WTC11 (cell line): ENCODE results near the gene RUSF1. TPM values are rescaled to one million over a fixed set of nuclear protein-coding genes. Genes with fewer than 3 reads are reported as not detected.
"Not testable (repeated sequence)": the region's sequence is repeated elsewhere in the genome, so short reads cannot be mapped to it uniquely, and the experiment has no call there.

Experiments used
- ATAC-seq: fragments of 200-7000 bp; cut with Tn5 transposase; 2 replicates; pipeline ENCODE4 v1.10.0; 2021; ENCODE audit warnings: mild to moderate bottlenecking, moderate library complexity
- CTCF ChIA-PET: fragments of 300-600 bp; sonication (Branson Sonifier 250); formaldehyde crosslinking; loops from one replicate; lab custom pipeline; 2021; ENCODE audit warnings: antibody characterized with exemption; lab: Charles Lee
- POLR2A ChIA-PET: fragments of 350-600 bp; sonication (Branson Sonifier 250); formaldehyde crosslinking; loops from one replicate; lab custom pipeline; 2021; ENCODE audit warnings: antibody characterized with exemption; lab: Charles Lee
- DNase-seq: peaks from one replicate; pipeline ENCODE4 v3.0.0; 2021; ENCODE audit warnings: low spot score
- H3K27ac Mint-ChIP-seq: 2 replicates; pipeline ENCODE4 v1.8.0; 2021; ENCODE audit warnings: mixed read lengths
- H3K27me3 Mint-ChIP-seq: 2 replicates; pipeline ENCODE4 v1.8.0; 2021; ENCODE audit warnings: low read depth, mild to moderate bottlenecking, moderate library complexity, mixed read lengths
- H3K36me3 Mint-ChIP-seq: 2 replicates; pipeline ENCODE4 v1.8.0; 2021; ENCODE audit warnings: mixed read lengths
- H3K4me1 Mint-ChIP-seq: 2 replicates; pipeline ENCODE4 v1.8.0; 2022; ENCODE audit warnings: mixed read lengths
- H3K4me3 Mint-ChIP-seq: 2 replicates; pipeline ENCODE4 v1.8.0; 2021; ENCODE audit warnings: mild to moderate bottlenecking, moderate library complexity, mixed read lengths
- H3K9me3 Mint-ChIP-seq: 2 replicates; pipeline ENCODE4 v1.8.0; 2021; ENCODE audit warnings: mixed read lengths
- ATF1 ChIP-seq: sonication (generic); formaldehyde crosslinking; IDR thresholded peaks from 2 replicates; pipeline ENCODE4 v1.8.1; 2023; ENCODE audit warnings: mild to moderate bottlenecking, moderate library complexity, missing genetic modification reagents
- ATF3 ChIP-seq: sonication (generic); formaldehyde crosslinking; conservative IDR thresholded peaks from 2 replicates; pipeline ENCODE4 v1.8.1; 2022; ENCODE audit warnings: mild to moderate bottlenecking, missing genetic modification reagents
- CBFB ChIP-seq: sonication (generic); formaldehyde crosslinking; IDR thresholded peaks from 2 replicates; pipeline ENCODE4 v1.8.1; 2022; ENCODE audit warnings: mild to moderate bottlenecking, low read depth, missing genetic modification reagents
- CREB1 ChIP-seq: sonication (generic); formaldehyde crosslinking; IDR thresholded peaks from 2 replicates; pipeline ENCODE4 v1.8.0; 2023; ENCODE audit warnings: mild to moderate bottlenecking, missing genetic modification reagents
- ESRRA ChIP-seq: sonication (generic); formaldehyde crosslinking; IDR thresholded peaks from 2 replicates; pipeline ENCODE4 v1.8.1; 2022; ENCODE audit warnings: mild to moderate bottlenecking, missing genetic modification reagents, borderline replicate concordance
- FOXP4 ChIP-seq: sonication (generic); formaldehyde crosslinking; IDR thresholded peaks from 2 replicates; pipeline ENCODE4 v1.8.0; 2022; ENCODE audit warnings: mild to moderate bottlenecking, missing genetic modification reagents
- MXD4 ChIP-seq: fragments of 250-450 bp; sonication (Bioruptor Pico); IDR thresholded peaks from 2 replicates; pipeline ENCODE4 v1.8.0; 2021; ENCODE audit warnings: mild to moderate bottlenecking, moderate library complexity, borderline replicate concordance
- PRRX2 ChIP-seq: fragments of 250-450 bp; sonication (Bioruptor Pico); IDR thresholded peaks from 2 replicates; pipeline ENCODE4 v1.8.0; 2021; ENCODE audit warnings: mild to moderate bottlenecking
- TEAD1 ChIP-seq: sonication (generic); formaldehyde crosslinking; IDR thresholded peaks from 2 replicates; pipeline ENCODE4 v1.8.0; 2022; ENCODE audit warnings: mild to moderate bottlenecking, missing genetic modification reagents
- ZNF425 ChIP-seq: fragments of 250-450 bp; sonication (Bioruptor Pico); conservative IDR thresholded peaks from 2 replicates; pipeline ENCODE4 v1.9.0; 2021; ENCODE audit warnings: mild to moderate bottlenecking
- total RNA-seq: library from RNA; stranded (reverse); gene quantifications from 3 replicates; pipeline ENCODE4 v1.2.3, GENCODE V29; 2021
- TF ChIP-seq, protein P1 (sequence below): sonication (generic); formaldehyde crosslinking; IDR thresholded peaks from 2 replicates; pipeline ENCODE4 v1.8.0; 2022; ENCODE audit warnings: mild to moderate bottlenecking, missing genetic modification reagents
- TF ChIP-seq, protein P2 (sequence below): sonication (generic); formaldehyde crosslinking; IDR thresholded peaks from 2 replicates; pipeline ENCODE4 v1.8.1; 2023; ENCODE audit warnings: mild to moderate bottlenecking, missing genetic modification reagents, borderline replicate concordance
- TF ChIP-seq, protein P3 (sequence below): sonication (generic); formaldehyde crosslinking; IDR thresholded peaks from 2 replicates; pipeline ENCODE4 v1.8.0; 2023; ENCODE audit warnings: missing genetic modification reagents
- TF ChIP-seq, protein P4 (sequence below): fragments of 250-450 bp; sonication (Bioruptor Pico); IDR thresholded peaks from 2 replicates; pipeline ENCODE4 v1.9.0; 2021; ENCODE audit warnings: mild to moderate bottlenecking

Gene RUSF1
- total RNA-seq, 1 experiment from 2014 or later = 35.9 TPM

- POLR2A ChIA-PET = no interaction called here
- no peak for ATAC-seq
Observed at GRCh38 chr16:31525113-31525512, 16.9 kb upstream of the RUSF1 start.

GRCh38 chr16:31523768-31524167 is 15.6 kb upstream of the RUSF1 start:
- ATAC-seq, DNase-seq, H3K9me3 Mint-ChIP-seq, POLR2A ChIA-PET, H3K27ac Mint-ChIP-seq, H3K36me3 Mint-ChIP-seq, CTCF ChIA-PET, H3K4me3 Mint-ChIP-seq: not testable (repeated sequence)
- Mint-ChIP-seq H3K4me1 (peaks cover 17% of the 10 kb centered on the region), H3K27me3 (peaks cover 19% of the 10 kb centered on the region)

More at GRCh38 chr16:31525113-31525512, 16.9 kb upstream of the RUSF1 start:
- DNase-seq = no peak
- TF ChIP-seq TEAD1 (CRISPR knock-in tag) (no peak), PRRX2 (CRISPR knock-in tag) (no peak), ESRRA (CRISPR knock-in tag) (no peak), ZNF425 (CRISPR knock-in tag) (no peak), ATF3 (CRISPR knock-in tag) (no peak), CBFB (CRISPR knock-in tag) (no peak), FOXP4 (CRISPR knock-in tag) (no peak), CREB1 (CRISPR knock-in tag) (no peak), ATF1 (no peak), MXD4 (CRISPR knock-in tag) (no peak)
- TF ChIP-seq, protein P1, sequence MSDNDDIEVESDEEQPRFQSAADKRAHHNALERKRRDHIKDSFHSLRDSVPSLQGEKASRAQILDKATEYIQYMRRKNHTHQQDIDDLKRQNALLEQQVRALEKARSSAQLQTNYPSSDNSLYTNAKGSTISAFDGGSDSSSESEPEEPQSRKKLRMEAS = no peak
- TF ChIP-seq, protein P2, sequence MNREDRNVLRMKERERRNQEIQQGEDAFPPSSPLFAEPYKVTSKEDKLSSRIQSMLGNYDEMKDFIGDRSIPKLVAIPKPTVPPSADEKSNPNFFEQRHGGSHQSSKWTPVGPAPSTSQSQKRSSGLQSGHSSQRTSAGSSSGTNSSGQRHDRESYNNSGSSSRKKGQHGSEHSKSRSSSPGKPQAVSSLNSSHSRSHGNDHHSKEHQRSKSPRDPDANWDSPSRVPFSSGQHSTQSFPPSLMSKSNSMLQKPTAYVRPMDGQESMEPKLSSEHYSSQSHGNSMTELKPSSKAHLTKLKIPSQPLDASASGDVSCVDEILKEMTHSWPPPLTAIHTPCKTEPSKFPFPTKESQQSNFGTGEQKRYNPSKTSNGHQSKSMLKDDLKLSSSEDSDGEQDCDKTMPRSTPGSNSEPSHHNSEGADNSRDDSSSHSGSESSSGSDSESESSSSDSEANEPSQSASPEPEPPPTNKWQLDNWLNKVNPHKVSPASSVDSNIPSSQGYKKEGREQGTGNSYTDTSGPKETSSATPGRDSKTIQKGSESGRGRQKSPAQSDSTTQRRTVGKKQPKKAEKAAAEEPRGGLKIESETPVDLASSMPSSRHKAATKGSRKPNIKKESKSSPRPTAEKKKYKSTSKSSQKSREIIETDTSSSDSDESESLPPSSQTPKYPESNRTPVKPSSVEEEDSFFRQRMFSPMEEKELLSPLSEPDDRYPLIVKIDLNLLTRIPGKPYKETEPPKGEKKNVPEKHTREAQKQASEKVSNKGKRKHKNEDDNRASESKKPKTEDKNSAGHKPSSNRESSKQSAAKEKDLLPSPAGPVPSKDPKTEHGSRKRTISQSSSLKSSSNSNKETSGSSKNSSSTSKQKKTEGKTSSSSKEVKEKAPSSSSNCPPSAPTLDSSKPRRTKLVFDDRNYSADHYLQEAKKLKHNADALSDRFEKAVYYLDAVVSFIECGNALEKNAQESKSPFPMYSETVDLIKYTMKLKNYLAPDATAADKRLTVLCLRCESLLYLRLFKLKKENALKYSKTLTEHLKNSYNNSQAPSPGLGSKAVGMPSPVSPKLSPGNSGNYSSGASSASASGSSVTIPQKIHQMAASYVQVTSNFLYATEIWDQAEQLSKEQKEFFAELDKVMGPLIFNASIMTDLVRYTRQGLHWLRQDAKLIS (CRISPR knock-in tag) = no peak
- TF ChIP-seq, protein P3, sequence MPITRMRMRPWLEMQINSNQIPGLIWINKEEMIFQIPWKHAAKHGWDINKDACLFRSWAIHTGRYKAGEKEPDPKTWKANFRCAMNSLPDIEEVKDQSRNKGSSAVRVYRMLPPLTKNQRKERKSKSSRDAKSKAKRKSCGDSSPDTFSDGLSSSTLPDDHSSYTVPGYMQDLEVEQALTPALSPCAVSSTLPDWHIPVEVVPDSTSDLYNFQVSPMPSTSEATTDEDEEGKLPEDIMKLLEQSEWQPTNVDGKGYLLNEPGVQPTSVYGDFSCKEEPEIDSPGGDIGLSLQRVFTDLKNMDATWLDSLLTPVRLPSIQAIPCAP = no peak
- TF ChIP-seq, protein P4, sequence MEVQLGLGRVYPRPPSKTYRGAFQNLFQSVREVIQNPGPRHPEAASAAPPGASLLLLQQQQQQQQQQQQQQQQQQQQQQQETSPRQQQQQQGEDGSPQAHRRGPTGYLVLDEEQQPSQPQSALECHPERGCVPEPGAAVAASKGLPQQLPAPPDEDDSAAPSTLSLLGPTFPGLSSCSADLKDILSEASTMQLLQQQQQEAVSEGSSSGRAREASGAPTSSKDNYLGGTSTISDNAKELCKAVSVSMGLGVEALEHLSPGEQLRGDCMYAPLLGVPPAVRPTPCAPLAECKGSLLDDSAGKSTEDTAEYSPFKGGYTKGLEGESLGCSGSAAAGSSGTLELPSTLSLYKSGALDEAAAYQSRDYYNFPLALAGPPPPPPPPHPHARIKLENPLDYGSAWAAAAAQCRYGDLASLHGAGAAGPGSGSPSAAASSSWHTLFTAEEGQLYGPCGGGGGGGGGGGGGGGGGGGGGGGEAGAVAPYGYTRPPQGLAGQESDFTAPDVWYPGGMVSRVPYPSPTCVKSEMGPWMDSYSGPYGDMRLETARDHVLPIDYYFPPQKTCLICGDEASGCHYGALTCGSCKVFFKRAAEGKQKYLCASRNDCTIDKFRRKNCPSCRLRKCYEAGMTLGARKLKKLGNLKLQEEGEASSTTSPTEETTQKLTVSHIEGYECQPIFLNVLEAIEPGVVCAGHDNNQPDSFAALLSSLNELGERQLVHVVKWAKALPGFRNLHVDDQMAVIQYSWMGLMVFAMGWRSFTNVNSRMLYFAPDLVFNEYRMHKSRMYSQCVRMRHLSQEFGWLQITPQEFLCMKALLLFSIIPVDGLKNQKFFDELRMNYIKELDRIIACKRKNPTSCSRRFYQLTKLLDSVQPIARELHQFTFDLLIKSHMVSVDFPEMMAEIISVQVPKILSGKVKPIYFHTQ (CRISPR knock-in tag) = no peak
- Mint-ChIP-seq H3K4me1 (peaks cover 26% of the 10 kb centered on the region), H3K4me3 (no peak overlapping the region), H3K9me3 (no peaks in the 10 kb centered on the region), H3K27me3 (peaks cover 19% of the 10 kb centered on the region), H3K27ac (no peak overlapping the region), H3K36me3 (no peaks in the 10 kb centered on the region)
- CTCF ChIA-PET = no interaction called here
